ENCODE measurements around the gene WDR90. TPM values are rescaled to one million over a fixed set of nuclear protein-coding genes. Genes with fewer than 3 reads are reported as not detected.

WDR90 gene
- total RNA-seq, 1 donor from 2014 or later: 21.2 TPM

GRCh38 chr16:676565-676902 is 27.4 kb downstream of the WDR90 start:
- Histone ChIP-seq H3K4me3 (ENCODE audit: insufficient read depth, low read depth, low read length) (no peak overlapping the region), H3K36me3 (ENCODE audit: insufficient read depth, low read length) (no peaks in the 10 kb centered on the region), H3K79me2 (ENCODE audit: insufficient read depth, low read length) (peaks cover 13% of the 10 kb centered on the region), H4K20me1 (ENCODE audit: insufficient read depth, low read length) (peaks cover 47% of the 10 kb centered on the region), H3K27me3 (ENCODE audit: insufficient read depth, low read length) (no peaks in the 10 kb centered on the region), H3K9ac (ENCODE audit: low read length) (no peak overlapping the region), H3K4me2 (ENCODE audit: low read length) (no peak overlapping the region), H3K4me1 (ENCODE audit: insufficient read depth, low read length) (peaks cover 18% of the 10 kb centered on the region), H2AFZ (ENCODE audit: low read depth, low read length) (no peak overlapping the region), H3K9me3 (ENCODE audit: insufficient read depth, low read depth, low read length) (no peaks in the 10 kb centered on the region), H3K27ac (ENCODE audit: low read depth, low read length) (no peak overlapping the region)
- H3K4me3 Mint-ChIP-seq (ENCODE audit: unreplicated experiment): no peak overlapping the region
- no peak overlapping the region for H3K27ac Mint-ChIP-seq (ENCODE audit: unreplicated experiment)
- H3K9me3 Mint-ChIP-seq (ENCODE audit: unreplicated experiment): no peaks in the 10 kb centered on the region
- no peak for FAIRE-seq
- peaks cover 4% of the 10 kb centered on the region for H3K4me1 Mint-ChIP-seq (ENCODE audit: low read depth, unreplicated experiment)
- H3K36me3 Mint-ChIP-seq (ENCODE audit: low read depth, unreplicated experiment): peaks cover 4% of the 10 kb centered on the region
- no peaks in the 10 kb centered on the region for H3K27me3 Mint-ChIP-seq (ENCODE audit: low read depth, unreplicated experiment)
- no peak for DNase-seq (ENCODE audit: low read depth)
- TF ChIP-seq CTCF (IDR thresholded peaks at IDR 0.05; ENCODE audit: insufficient read depth, low read depth, low read length): no peak

GRCh38 chr16:676913-677312 is 27.7 kb downstream of the WDR90 start:
- no peak overlapping the region for H3K9ac ChIP-seq (ENCODE audit: low read length)
- no peak overlapping the region for H3K4me2 ChIP-seq (ENCODE audit: low read length)
- peaks cover 2% of the 10 kb centered on the region for H3K36me3 ChIP-seq (ENCODE audit: insufficient read depth, low read length)
- Mint-ChIP-seq H3K4me3 (ENCODE audit: unreplicated experiment) (no peak overlapping the region), H3K27me3 (ENCODE audit: low read depth, unreplicated experiment) (no peaks in the 10 kb centered on the region), H3K4me1 (ENCODE audit: low read depth, unreplicated experiment) (peaks cover 8% of the 10 kb centered on the region), H3K36me3 (ENCODE audit: low read depth, unreplicated experiment) (peaks cover 8% of the 10 kb centered on the region), H3K27ac (ENCODE audit: unreplicated experiment) (no peak overlapping the region), H3K9me3 (ENCODE audit: unreplicated experiment) (no peaks in the 10 kb centered on the region)
- H2AFZ ChIP-seq (ENCODE audit: low read depth, low read length): no peak overlapping the region
- H3K4me1 ChIP-seq (ENCODE audit: insufficient read depth, low read length): peaks cover 22% of the 10 kb centered on the region
- FAIRE-seq (no peak), DNase-seq (ENCODE audit: low read depth) (no peak)
- H3K4me3 ChIP-seq (ENCODE audit: insufficient read depth, low read depth, low read length): no peak overlapping the region
- peaks cover 17% of the 10 kb centered on the region for H3K79me2 ChIP-seq (ENCODE audit: insufficient read depth, low read length)
- no peak overlapping the region for H3K27ac ChIP-seq (ENCODE audit: low read depth, low read length)
- TF ChIP-seq EZH2 (IDR thresholded peaks at IDR 0.05; ENCODE audit: insufficient read depth, low read length) (no peak), CTCF (IDR thresholded peaks at IDR 0.05; ENCODE audit: insufficient read depth, low read depth, low read length) (no peak)
- no peaks in the 10 kb centered on the region for H3K9me3 ChIP-seq (ENCODE audit: insufficient read depth, low read depth, low read length)
- H3K27me3 ChIP-seq (ENCODE audit: insufficient read depth, low read length): no peaks in the 10 kb centered on the region
- H4K20me1 ChIP-seq (ENCODE audit: insufficient read depth, low read length): peaks cover 51% of the 10 kb centered on the region

- H3K4me1 ChIP-seq (ENCODE audit: insufficient read depth, low read length): peaks cover 26% of the 10 kb centered on the region
- Mint-ChIP-seq H3K9me3 (ENCODE audit: unreplicated experiment) (no peaks in the 10 kb centered on the region), H3K36me3 (ENCODE audit: low read depth, unreplicated experiment) (peaks cover 9% of the 10 kb centered on the region), H3K4me1 (ENCODE audit: low read depth, unreplicated experiment) (peaks cover 12% of the 10 kb centered on the region), H3K27me3 (ENCODE audit: low read depth, unreplicated experiment) (no peaks in the 10 kb centered on the region), H3K4me3 (ENCODE audit: unreplicated experiment) (no peak overlapping the region), H3K27ac (ENCODE audit: unreplicated experiment) (no peak overlapping the region)
- no peaks in the 10 kb centered on the region for H3K9me3 ChIP-seq (ENCODE audit: insufficient read depth, low read depth, low read length)
- H4K20me1 ChIP-seq (ENCODE audit: insufficient read depth, low read length): peaks cover 51% of the 10 kb centered on the region
- no peak for TF ChIP-seq EZH2 (IDR thresholded peaks at IDR 0.05; ENCODE audit: insufficient read depth, low read length)
- no peak for TF ChIP-seq CTCF (IDR thresholded peaks at IDR 0.05; ENCODE audit: insufficient read depth, low read depth, low read length)
- DNase-seq (ENCODE audit: low read depth) (no peak), FAIRE-seq (no peak)
- H2AFZ ChIP-seq (ENCODE audit: low read depth, low read length): no peak overlapping the region
- H3K27ac ChIP-seq (ENCODE audit: low read depth, low read length): no peak overlapping the region
- H3K36me3 ChIP-seq (ENCODE audit: insufficient read depth, low read length): peaks cover 3% of the 10 kb centered on the region
- no peak overlapping the region for H3K4me2 ChIP-seq (ENCODE audit: low read length)
- H3K9ac ChIP-seq (ENCODE audit: low read length): no peak overlapping the region
- H3K4me3 ChIP-seq (ENCODE audit: insufficient read depth, low read depth, low read length): no peak overlapping the region
- H3K79me2 ChIP-seq (ENCODE audit: insufficient read depth, low read length): peaks cover 23% of the 10 kb centered on the region
- H3K27me3 ChIP-seq (ENCODE audit: insufficient read depth, low read length): no peaks in the 10 kb centered on the region
Measured at GRCh38 chr16:677316-678190, 28.4 kb downstream of the WDR90 start.
